ENCODE measurements around the gene GATAD2A. TPM values are rescaled to one million over a fixed set of nuclear protein-coding genes. Genes with fewer than 3 reads are reported as not detected.

Gene GATAD2A
- total and polyA plus RNA-seq, 2 of the 8 experiments (the other 6 are each of a cell fraction or from before 2014, with no cell fraction given) = 38.4 to 205 TPM

GRCh38 chr19:19464339-19465098, 59.0 kb downstream of the GATAD2A start (continued):
- TF ChIP-seq CHD7 (IDR thresholded peaks at IDR 0.05; ENCODE audit: insufficient replicate concordance, low read length) (no peak), POLR2AphosphoS5 (IDR thresholded peaks at IDR 0.05; ENCODE audit: low read depth, low read length) (peak; percentile 60; the same call in 1 of the 2 replicates), ZNF274 (IDR thresholded peaks at IDR 0.05; ENCODE audit: borderline replicate concordance, extremely low read depth, low read length) (no peak), TAF1 (IDR thresholded peaks at IDR 0.05; ENCODE audit: low read depth, low read length) (peak; percentile 58; the same call in 1 of the 2 replicates), HDAC6 (IDR thresholded peaks at IDR 0.05; ENCODE audit: low read depth, low read length) (no peak), EP300 (IDR thresholded peaks at IDR 0.05; ENCODE audit: borderline replicate concordance in 1 of 2, low read depth in 2 of 2, low read length in 2 of 2) (peak in 1 of 2 experiments; percentile 31; a peak in 1 of 3 replicates), PHF8 (conservative IDR thresholded peaks at IDR 0.05; ENCODE audit: low read depth, low read length) (no peak), ATF2 (IDR thresholded peaks at IDR 0.05; ENCODE audit: low read length) (peak; percentile 97)

Measured in H1 (cell line).